ENCODE data around the gene KMT2D. TPM values are rescaled to one million over a fixed set of nuclear protein-coding genes. Genes with fewer than 3 reads are reported as not detected.

Gene KMT2D
- polyA plus RNA-seq, 1 of the 3 experiments (the other 2 are of a cell fraction): 30.5 TPM

GRCh38 chr12:49092086-49092815 is 31.7 kb upstream of the KMT2D start (continued):
- no peak for TF ChIP-seq USF2 (IDR thresholded peaks at IDR 0.05; ENCODE audit: borderline replicate concordance, low read depth, low read length)
- peak; percentile 51 for TF ChIP-seq RAD21 (IDR thresholded peaks at IDR 0.05; ENCODE audit: low read length)
- no peak for TF ChIP-seq FOXJ3 (CRISPR knock-in tag; IDR thresholded peaks at IDR 0.05)
- no peak for TF ChIP-seq TCF12 (IDR thresholded peaks at IDR 0.05)
- no peak for TF ChIP-seq TAF1 (IDR thresholded peaks at IDR 0.05; ENCODE audit: borderline replicate concordance, low read depth, low read length)
- no peak for TF ChIP-seq RXRA (IDR thresholded peaks at IDR 0.05; ENCODE audit: borderline replicate concordance, low read depth)
- TF ChIP-seq IRF3 (IDR thresholded peaks at IDR 0.05; ENCODE audit: low read depth, low read length): no peak
- 0 out of 2 replicates have a peak, but pooled peaks have one; percentile 27 for TF ChIP-seq GATA2 (CRISPR knock-in tag; IDR thresholded peaks at IDR 0.05)
- no peak for TF ChIP-seq FOXM1 (IDR thresholded peaks at IDR 0.05; ENCODE audit: low read depth)
- no peak for TF ChIP-seq RCOR1 (IDR thresholded peaks at IDR 0.05; ENCODE audit: low read length)
- no peak for TF ChIP-seq REST (IDR thresholded peaks at IDR 0.05; ENCODE audit: low read depth, low read length)
- TF ChIP-seq PBX3 (IDR thresholded peaks at IDR 0.05): no peak
- TF ChIP-seq TEAD4 (IDR thresholded peaks at IDR 0.05; ENCODE audit: borderline replicate concordance, insufficient read depth): no peak
- TF ChIP-seq NFIC (IDR thresholded peaks at IDR 0.05; ENCODE audit: borderline replicate concordance): no peak
- TF ChIP-seq JUND (IDR thresholded peaks at IDR 0.05): no peak
- TF ChIP-seq CHD2 (IDR thresholded peaks at IDR 0.05; ENCODE audit: low read length, partially characterized antibody): no peak

Data from SK-N-SH (cell line).